Lower leg skin (tissue), 4 donors: ENCODE results near the gene TMEM170A. TPM values are rescaled to one million over a fixed set of nuclear protein-coding genes. Genes with fewer than 3 reads are reported as not detected.
"Not testable (repeated sequence)": the region's sequence is repeated elsewhere in the genome, so short reads cannot be mapped to it uniquely, and the experiment has no call there.

ENCODE experiments used
- DNase-seq, 2 donors: peaks; one replicate each; pipeline ENCODE4 v3.0.0-alpha.2; 2019; ENCODE audit warnings: low spot score in 2 of 2
- H3K4me3 ChIP-seq: fragments of 200-600 bp; sonication (generic); 2 replicates; pipeline ENCODE4 v1.5.1; 2017; ENCODE audit warnings: mild to moderate bottlenecking, low read depth; ENCODE audit not compliant: poor library complexity, severe bottlenecking
- CTCF ChIP-seq, 3 donors: fragments of 450-650 bp; IDR thresholded peaks; one replicate each; pipeline ENCODE4 v1.5.1; 2016; ENCODE audit warnings: antibody characterized with exemption in 3 of 3, mild to moderate bottlenecking in 3 of 3, moderate library complexity in 2 of 3
- POLR2A ChIP-seq, 2 donors: fragments of 450-650 bp; IDR thresholded peaks; one replicate each; pipeline ENCODE4 v1.6.1; 2016 to 2017; ENCODE audit warnings: antibody characterized with exemption in 2 of 2, mild to moderate bottlenecking in 1 of 2, moderate library complexity in 1 of 2
- WGBS, 2 donors: methylation state at CpG; one replicate each; pipeline ENCODE4 v1.1.5; 2018; 5-methylcytosine and 5-hydroxymethylcytosine counted together
- intact Hi-C: fragments of 100-400 bp; cut with DNase I; formaldehyde crosslinking; loops from one replicate; pipeline ENCODE4 v1.15.0; 2023; ENCODE audit warnings: low total_unique reads
- total RNA-seq, 4 donors: library from RNA; depleted of rRNA; stranded (reverse); fragments of >200 nt; gene quantifications; one replicate each; pipeline ENCODE4 v1.1.0, GENCODE V29; 2016

Gene TMEM170A
- total RNA-seq, 4 donors from 2014 or later: 13.6 to 15.7 (median 15.0) TPM

- peak; percentile 95 to 99 for DNase-seq
- intact Hi-C loops: no loop called here
- peak within 1 kb of the TSS; percentile 87 for H3K4me3 ChIP-seq
- TF ChIP-seq POLR2A (IDR thresholded peaks at IDR 0.05) (no peak), CTCF (IDR thresholded peaks at IDR 0.05) (peak in 1 of 3 donors; percentile 5)
- WGBS, 2 donors: 0 to 1% methylated on average over 33 to 48 of the region's 85 CpGs
Observed at GRCh38 chr16:75432828-75433731, 31.4 kb downstream of the TMEM170A start, which contains the start of gene CFDP1. CFDP1 (minus strand) TSS chr16:75433503; CDS start chr16:75433352, 151 bp downstream.

- 84 to 88% methylated on average over 11 of the region's 11 CpGs for WGBS, 2 donors
- no peak for DNase-seq
- no peak overlapping the region for H3K4me3 ChIP-seq
- intact Hi-C loops: no loop called here
- TF ChIP-seq POLR2A (IDR thresholded peaks at IDR 0.05) (no peak), CTCF (IDR thresholded peaks at IDR 0.05) (no peak)
Observed at GRCh38 chr16:75429621-75430403, 34.7 kb downstream of the TMEM170A start.

- 65 to 71% methylated on average over 2 of the region's 2 CpGs for WGBS, 2 donors
- H3K4me3 ChIP-seq, DNase-seq, intact Hi-C loops: not testable (repeated sequence)
Observed at GRCh38 chr16:75426524-75426923, 38.0 kb downstream of the TMEM170A start.

GRCh38 chr16:75424105-75424762 is 40.3 kb downstream of the TMEM170A start:
- H3K4me3 ChIP-seq, intact Hi-C loops, DNase-seq: not testable (repeated sequence)
- 89% methylated on average over 18 of the region's 18 CpGs for WGBS, 2 donors

GRCh38 chr16:75423723-75424104 is 40.8 kb downstream of the TMEM170A start:
- DNase-seq: no peak
- TF ChIP-seq CTCF (IDR thresholded peaks at IDR 0.05): no peak
- TF ChIP-seq POLR2A (IDR thresholded peaks at IDR 0.05): no peak

GRCh38 chr16:75421820-75422126 is 42.7 kb downstream of the TMEM170A start:
- H3K4me3 ChIP-seq: no peak overlapping the region
- intact Hi-C loops: no loop called here
- TF ChIP-seq CTCF (IDR thresholded peaks at IDR 0.05) (no peak), POLR2A (IDR thresholded peaks at IDR 0.05) (no peak)
- DNase-seq: no peak
- 89 to 100% methylated on average over 1 of the region's 1 CpG for whole genome bisulfite sequencing, 2 donors

More at GRCh38 chr16:75423723-75424104, 40.8 kb downstream of the TMEM170A start:
- intact Hi-C loops: no loop called here
- WGBS, 2 donors: 74 to 81% methylated on average over 4 of the region's 4 CpGs
- H3K4me3 ChIP-seq: no peak overlapping the region
